22Rv1 (cell line): ENCODE measurements around the gene SPHK2.

ENCODE experiments used
- H3K27ac ChIP-seq: fragments of 450-650 bp; 2 replicates; pipeline ENCODE4 v1.5.1; 2017
- CTCF ChIP-seq: fragments of 450-650 bp; IDR thresholded peaks from 2 replicates; pipeline ENCODE4 v1.5.1; 2017; ENCODE audit warnings: mild to moderate bottlenecking
- ZFX ChIP-seq: fragments of 450-650 bp; IDR thresholded peaks from 2 replicates; pipeline ENCODE4 v1.6.1; 2017; ENCODE audit warnings: antibody characterized with exemption, borderline replicate concordance

Gene SPHK2

GRCh38 chr19:48631225-48631624, 11.9 kb downstream of the SPHK2 start:
- TF ChIP-seq CTCF = no peak
- no peak for TF ChIP-seq ZFX
- H3K27ac ChIP-seq = peak overlapping the region; percentile 100

- peak overlapping the region; percentile 100 for H3K27ac ChIP-seq
Observed at GRCh38 chr19:48632286-48632685, 13.0 kb downstream of the SPHK2 start.

- peak overlapping the region; percentile 100 for H3K27ac ChIP-seq
Observed at GRCh38 chr19:48632692-48633147, 13.4 kb downstream of the SPHK2 start.

GRCh38 chr19:48633148-48634035, 14.1 kb downstream of the SPHK2 start:
- peak overlapping the region; percentile 100 for H3K27ac ChIP-seq
- no peak for TF ChIP-seq CTCF
- TF ChIP-seq ZFX = no peak

More at GRCh38 chr19:48632692-48633147, 13.4 kb downstream of the SPHK2 start:
- no peak for TF ChIP-seq ZFX
- TF ChIP-seq CTCF = no peak

GRCh38 chr19:48634036-48634342, 14.7 kb downstream of the SPHK2 start:
- TF ChIP-seq CTCF = no peak
- TF ChIP-seq ZFX = no peak
- peak overlapping the region; percentile 100 for H3K27ac ChIP-seq

- TF ChIP-seq ZFX (no peak), CTCF (no peak)
Observed at GRCh38 chr19:48634424-48635262, 15.3 kb downstream of the SPHK2 start.

GRCh38 chr19:48635263-48635965, 16.1 kb downstream of the SPHK2 start:
- H3K27ac ChIP-seq = peak overlapping the region; percentile 100
- TF ChIP-seq ZFX = no peak

More at GRCh38 chr19:48634424-48635262, 15.3 kb downstream of the SPHK2 start:
- H3K27ac ChIP-seq = peak overlapping the region; percentile 100
